Measurements from ENCODE around the gene LRRTM1.

LRRTM1 gene

DNA sequence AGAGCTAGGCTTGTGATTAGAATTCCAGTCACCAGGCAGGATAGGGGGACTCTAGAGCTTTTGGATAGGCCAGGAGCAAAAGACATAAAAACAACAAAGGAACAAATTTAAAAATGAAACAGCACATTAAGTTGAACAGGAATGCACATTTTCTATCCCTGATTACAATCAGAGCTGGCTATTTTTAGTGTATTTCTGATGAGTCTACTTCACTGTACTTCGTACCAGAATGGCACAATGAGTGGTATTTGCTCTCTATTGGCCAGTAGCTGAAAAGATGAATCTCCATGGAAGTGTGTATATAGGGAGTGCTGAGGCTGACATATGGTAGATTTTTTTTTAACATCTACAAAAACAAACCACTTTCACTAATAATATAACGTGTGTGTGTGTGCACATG lies 34.2 kb upstream of the LRRTM1 start:
- Histone ChIP-seq H3K36me3 (ENCODE audit: control insufficient read depth, insufficient read depth, low read length) (no peaks in the 10 kb centered on the region), H3K4me3 (replicated peaks; ENCODE audit: low read depth, low read length) (no peak overlapping the region), H3K27me3 (replicated peaks; ENCODE audit: control insufficient read depth, insufficient read depth, low read length) (no peaks in the 10 kb centered on the region)
- no peak for DNase-seq (ENCODE audit: extremely low read depth, insufficient read length)
- TF ChIP-seq, protein P1, sequence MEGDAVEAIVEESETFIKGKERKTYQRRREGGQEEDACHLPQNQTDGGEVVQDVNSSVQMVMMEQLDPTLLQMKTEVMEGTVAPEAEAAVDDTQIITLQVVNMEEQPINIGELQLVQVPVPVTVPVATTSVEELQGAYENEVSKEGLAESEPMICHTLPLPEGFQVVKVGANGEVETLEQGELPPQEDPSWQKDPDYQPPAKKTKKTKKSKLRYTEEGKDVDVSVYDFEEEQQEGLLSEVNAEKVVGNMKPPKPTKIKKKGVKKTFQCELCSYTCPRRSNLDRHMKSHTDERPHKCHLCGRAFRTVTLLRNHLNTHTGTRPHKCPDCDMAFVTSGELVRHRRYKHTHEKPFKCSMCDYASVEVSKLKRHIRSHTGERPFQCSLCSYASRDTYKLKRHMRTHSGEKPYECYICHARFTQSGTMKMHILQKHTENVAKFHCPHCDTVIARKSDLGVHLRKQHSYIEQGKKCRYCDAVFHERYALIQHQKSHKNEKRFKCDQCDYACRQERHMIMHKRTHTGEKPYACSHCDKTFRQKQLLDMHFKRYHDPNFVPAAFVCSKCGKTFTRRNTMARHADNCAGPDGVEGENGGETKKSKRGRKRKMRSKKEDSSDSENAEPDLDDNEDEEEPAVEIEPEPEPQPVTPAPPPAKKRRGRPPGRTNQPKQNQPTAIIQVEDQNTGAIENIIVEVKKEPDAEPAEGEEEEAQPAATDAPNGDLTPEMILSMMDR (IDR thresholded peaks at IDR 0.05; ENCODE audit: insufficient read depth, low read length, poor library complexity, severe bottlenecking): no peak

DNA sequence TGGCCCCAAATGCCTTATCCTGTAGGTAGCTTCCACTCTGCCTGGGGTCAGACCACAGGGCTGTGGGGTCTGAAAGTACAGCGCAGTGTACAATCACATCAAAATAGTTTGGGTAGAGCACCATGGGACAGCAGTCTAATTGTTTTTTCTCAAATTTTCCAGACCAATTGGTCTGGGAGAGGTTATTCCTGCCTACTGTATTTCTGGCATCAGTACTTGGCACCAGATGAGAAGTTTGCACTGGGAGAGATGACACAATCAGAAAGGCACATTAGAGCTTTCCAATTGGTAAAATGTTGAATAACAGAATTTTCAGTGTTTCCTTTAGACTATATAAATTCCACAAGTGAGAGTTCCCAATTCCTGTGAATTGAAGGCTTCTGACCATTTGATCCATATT lies 30.9 kb upstream of the LRRTM1 start:
- Histone ChIP-seq H3K4me3 (replicated peaks; ENCODE audit: low read depth, low read length) (no peak overlapping the region), H3K36me3 (ENCODE audit: control insufficient read depth, insufficient read depth, low read length) (no peaks in the 10 kb centered on the region), H3K27me3 (replicated peaks; ENCODE audit: control insufficient read depth, insufficient read depth, low read length) (no peaks in the 10 kb centered on the region)
- TF ChIP-seq, protein P1 (IDR thresholded peaks at IDR 0.05; ENCODE audit: insufficient read depth, low read length, poor library complexity, severe bottlenecking): no peak
- no peak for DNase-seq (ENCODE audit: extremely low read depth, insufficient read length)

DNA sequence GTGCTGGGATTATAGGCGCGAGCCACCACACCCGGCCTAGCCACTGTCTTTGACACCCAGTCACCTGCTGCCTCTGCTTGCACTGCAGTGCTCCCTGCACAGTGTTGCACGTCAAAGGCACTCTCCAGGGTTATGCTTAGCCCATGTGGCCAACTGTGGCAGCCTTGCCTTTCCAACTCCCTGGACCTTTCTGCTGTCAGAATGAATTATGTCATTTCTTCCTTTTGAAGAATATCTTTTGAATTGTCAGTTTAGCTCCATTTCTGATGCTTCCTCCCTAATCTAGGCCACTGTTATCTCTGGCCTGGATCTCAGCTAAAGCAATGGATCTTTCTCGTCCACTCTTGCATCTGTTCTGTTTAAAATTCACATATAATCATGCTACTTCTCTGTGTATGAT lies 29.3 kb upstream of the LRRTM1 start:
- TF ChIP-seq, protein P1 (IDR thresholded peaks at IDR 0.05; ENCODE audit: insufficient read depth, low read length, poor library complexity, severe bottlenecking): no peak
- Histone ChIP-seq H3K4me3 (replicated peaks; ENCODE audit: low read depth, low read length) (no peak overlapping the region), H3K36me3 (ENCODE audit: control insufficient read depth, insufficient read depth, low read length) (no peaks in the 10 kb centered on the region), H3K27me3 (replicated peaks; ENCODE audit: control insufficient read depth, insufficient read depth, low read length) (no peaks in the 10 kb centered on the region)
- DNase-seq (ENCODE audit: extremely low read depth, insufficient read length): no peak

DNA sequence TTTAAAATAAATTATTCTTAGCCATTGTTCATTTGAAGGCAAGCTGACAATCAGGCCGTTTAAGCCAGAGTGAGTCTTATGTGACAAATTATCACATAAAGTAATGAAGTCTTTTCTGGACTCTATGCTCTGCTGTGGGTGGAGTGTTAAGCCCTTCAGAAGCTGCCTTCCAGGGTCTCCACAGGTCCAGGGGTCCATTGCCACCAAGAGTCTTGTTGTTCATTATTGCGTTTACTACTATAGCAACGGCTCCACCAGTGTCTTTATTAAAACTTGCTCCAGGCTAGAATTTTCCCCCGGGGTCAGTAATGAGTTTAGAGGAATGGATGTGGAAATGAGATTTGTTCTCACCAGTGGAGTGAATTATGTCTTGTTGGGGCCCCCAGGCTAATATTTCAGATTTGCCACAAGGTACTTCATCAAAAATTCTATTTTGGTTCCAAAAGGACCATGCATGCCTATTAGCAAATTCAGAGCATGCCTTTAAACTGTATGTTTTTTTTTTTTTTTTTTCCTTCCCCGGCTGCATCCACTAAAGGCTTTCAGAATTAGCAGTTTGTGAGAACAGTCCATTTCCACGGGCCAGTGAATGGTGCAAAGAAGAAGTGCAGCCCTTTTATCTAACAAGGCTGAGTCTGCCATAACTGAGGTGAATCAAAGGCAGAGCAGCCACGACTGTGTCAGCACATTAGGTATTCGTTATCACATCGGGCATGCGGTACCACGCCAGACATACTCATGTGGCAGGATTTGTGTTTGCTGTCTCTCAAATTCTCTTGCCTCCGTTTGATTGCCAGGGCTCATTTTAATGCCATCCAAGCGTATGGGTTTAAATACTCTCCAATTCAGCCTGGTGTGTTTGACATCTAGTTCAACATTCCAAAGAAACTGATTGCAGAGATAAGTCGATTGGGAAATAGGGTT lies 26.2 kb upstream of the LRRTM1 start:
- Histone ChIP-seq H3K36me3 (ENCODE audit: control insufficient read depth, insufficient read depth, low read length) (no peaks in the 10 kb centered on the region), H3K4me3 (replicated peaks; ENCODE audit: low read depth, low read length) (no peak overlapping the region), H3K27me3 (replicated peaks; ENCODE audit: control insufficient read depth, insufficient read depth, low read length) (no peaks in the 10 kb centered on the region)
- TF ChIP-seq, protein P1 (IDR thresholded peaks at IDR 0.05; ENCODE audit: insufficient read depth, low read length, poor library complexity, severe bottlenecking): no peak
- DNase-seq (ENCODE audit: extremely low read depth, insufficient read length): no peak

DNA sequence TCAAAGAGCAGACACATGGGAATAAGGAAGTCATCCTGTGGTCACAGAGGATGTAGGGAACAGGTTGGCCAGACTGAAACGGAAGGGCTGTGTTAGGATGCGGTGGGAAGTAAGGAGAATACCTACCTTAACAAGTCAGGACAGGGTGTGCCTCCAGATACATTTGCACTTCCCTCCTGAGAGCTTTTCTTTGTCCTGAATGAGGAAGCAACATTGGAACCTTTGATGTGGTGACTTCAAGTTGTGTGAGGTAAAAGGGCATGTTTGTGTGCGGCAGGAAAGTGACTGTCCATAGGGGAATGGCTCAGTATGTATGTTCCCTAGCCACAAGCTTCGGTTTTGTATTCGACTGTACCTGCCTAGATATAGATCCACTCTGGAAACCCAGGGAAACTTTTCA lies 24.9 kb upstream of the LRRTM1 start:
- Histone ChIP-seq H3K27me3 (replicated peaks; ENCODE audit: control insufficient read depth, insufficient read depth, low read length) (no peaks in the 10 kb centered on the region), H3K36me3 (ENCODE audit: control insufficient read depth, insufficient read depth, low read length) (no peaks in the 10 kb centered on the region), H3K4me3 (replicated peaks; ENCODE audit: low read depth, low read length) (no peak overlapping the region)
- TF ChIP-seq, protein P1 (IDR thresholded peaks at IDR 0.05; ENCODE audit: insufficient read depth, low read length, poor library complexity, severe bottlenecking): no peak
- DNase-seq (ENCODE audit: extremely low read depth, insufficient read length): no peak

Measured in GM06990 (cell line).